Islet precursor cell (in vitro differentiated cells): ENCODE measurements around the gene DDX53.

Experiments
- DNase-seq: peaks from one replicate; pipeline ENCODE4 v3.0.0-alpha.2; 2018

DDX53 gene

DNA sequence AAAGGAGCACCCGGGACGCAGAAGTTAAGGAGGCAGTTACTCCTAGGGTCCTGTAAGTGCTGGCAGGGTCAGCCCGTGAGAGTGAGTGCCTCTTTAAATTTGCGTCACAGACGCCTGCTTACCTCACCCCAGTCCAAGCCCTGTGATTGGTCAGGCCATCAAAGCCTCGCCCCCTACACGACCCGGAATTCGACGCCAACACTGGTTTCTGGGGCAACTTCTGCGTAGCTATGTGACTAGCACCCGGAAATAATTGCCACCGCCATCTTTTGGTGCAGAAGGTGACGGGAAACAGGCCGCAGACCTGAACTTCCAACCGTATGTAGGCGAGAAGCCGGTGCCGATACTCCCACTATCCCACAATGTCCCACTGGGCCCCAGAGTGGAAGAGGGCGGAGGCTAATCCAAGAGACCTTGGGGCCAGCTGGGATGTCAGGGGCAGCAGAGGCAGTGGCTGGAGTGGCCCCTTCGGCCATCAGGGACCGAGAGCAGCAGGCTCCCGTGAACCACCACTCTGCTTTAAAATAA, at the start of gene DDX53:
DDX53 (plus strand) TSS at position 265 of the 528 bp plus-strand sequence; CDS start at position 363, 98 bp downstream.
- no peak for DNase-seq

DNA sequence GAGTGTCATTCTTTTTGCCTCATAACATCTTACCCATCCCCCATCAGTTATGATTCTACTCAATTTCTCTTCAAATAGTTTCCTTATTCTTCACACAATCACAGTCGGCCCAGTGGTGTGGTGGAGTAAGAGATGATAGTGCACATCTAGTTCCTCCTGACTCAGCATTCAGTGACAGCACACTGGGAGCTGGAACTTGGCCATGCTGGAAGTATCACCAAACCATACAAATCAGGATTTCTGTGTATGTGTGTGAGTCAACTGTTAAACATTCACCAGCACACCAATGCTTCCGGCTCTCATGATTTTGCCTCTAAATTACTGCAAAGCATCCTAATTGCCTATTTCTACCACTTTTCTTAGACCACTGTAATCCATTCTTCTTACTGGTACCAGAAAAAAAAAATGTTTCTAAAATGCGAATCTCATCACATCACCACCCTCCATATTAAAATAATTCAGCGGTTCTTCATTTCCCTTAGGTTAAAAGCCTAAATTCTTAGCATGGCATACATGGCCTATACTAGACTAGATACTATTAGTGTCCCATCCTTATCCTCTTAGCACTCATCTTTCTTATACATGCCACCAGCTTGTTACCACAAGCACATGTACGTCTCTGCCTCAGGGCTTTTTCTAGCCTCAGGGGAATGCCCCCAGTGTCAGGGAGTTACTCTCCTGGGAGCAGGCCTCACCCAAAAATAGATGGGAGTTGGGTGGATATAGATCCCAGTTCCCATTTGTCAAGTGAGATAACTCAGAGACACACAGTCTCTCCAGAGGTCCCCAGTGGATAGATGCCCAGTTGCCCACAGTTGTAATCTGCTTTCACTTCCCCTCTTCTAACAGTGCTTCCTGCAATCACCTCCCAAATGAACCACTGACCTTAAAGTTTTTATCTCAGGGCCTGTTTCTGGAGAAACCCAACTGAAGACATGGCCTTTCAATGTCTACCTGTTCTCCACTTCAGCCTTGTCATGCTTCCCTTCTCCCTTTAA, 49.2 kb upstream of the DDX53 start:
- DNase-seq, result peak; percentile 55

DNA sequence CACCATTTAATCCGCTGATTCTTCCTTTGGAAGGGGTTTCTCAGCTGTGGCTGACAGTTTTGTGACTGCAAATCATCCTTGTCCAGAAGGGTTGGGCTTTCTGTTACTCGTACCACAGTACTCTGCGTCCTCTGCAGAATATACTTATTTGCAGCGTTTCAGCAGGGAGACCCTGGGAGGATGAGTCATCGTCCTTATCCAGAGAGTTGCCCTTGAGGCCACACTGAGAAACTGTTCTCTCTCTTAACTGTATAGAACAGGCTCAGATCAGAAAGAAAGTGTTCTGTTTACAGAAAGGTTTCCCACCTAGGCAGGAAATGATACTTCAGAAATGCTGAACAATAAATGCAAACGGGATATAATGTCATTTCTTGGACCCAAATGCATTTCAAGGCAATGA, 47.8 kb upstream of the DDX53 start:
- DNase-seq, result peak; percentile 77

DNA sequence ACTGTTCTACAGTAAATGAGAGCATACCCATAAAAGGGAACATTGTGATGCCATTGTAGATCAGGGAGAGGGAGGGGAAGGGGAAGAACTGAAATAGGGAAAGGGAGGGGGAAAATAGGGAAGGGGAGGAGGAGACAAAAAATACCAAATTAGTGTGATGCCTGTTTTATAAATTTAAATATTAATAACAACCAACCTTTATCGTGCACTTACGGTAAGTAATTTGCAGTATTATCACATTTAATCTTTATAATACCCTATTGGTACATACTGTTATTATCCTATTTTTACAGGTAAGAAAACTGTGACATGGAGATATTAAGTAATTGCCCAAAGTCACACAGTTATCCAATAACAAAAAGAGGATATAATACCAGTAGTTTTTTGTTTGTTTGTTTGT, 41.5 kb upstream of the DDX53 start:
- DNase-seq, result no peak

DNA sequence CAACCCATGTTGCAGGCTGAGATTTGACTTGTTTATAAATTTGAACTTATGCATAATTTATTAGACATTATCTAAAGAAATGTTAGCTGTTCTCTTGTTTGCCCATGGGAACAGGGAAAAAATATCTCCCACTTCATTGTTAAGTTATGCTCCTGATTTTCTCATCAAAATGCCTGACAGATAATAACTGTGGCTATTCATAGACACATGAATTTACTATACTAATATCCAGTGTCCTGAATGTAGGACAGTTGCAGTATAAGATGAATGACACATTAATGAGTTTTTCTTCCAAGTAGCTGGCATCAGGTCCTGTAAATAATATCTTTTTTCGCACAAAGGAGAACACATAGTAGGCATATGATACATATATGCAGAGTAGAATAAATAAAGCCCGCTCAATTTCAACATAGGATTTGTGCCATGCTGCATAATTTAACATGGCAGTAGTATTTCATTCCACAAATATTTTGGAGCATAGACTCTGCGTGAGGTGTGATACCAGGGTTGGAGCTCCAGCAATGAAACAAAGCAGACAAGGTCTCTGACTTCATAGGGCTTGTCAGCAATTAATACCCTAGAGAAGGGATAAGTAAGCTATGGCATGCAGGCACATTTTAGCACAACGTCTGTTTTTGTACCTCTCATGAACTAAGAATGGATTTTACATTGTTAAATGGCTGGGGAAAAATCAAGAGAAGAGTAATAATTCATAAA, 40.4 kb upstream of the DDX53 start:
- DNase-seq, result no peak

DNA sequence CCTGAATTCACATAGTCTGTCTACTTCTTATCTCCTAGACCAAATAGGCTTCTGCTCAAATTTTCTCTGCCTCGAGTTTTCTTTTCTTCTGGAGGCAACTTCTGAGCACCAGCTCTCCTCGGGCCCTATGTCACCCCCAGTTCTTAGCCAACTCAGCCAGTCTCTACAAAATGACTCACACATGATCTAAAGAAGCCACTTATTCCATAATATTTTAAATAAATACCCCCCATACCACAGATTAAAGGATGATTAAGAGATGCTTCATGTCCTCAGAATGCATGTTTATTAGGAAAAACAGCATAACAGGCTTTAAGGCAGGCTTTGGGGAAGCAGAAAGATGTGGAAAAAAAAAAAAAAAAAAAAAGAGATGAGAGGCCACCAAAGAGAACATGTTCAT, 36.6 kb upstream of the DDX53 start:
- DNase-seq, result no peak

DNA sequence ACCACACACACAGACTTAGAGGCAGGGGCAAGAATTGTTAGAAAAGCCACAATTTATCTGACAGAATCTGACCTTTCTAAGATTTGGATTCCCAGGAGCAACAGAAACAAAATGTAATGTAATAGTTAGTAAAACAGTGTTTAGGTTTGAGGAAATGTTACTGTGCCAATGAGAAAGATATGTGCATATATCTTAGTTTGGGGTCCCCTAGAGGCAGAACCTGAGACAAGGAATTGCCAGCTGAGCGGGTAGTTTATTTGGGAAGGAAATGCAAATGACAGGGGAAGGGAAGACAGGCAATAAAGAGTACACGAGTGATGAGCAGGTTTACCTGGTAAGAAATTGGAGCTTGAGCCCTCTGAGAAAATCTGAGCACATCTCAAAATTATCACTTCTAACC, 31.3 kb upstream of the DDX53 start:
- no peak for DNase-seq

DNA sequence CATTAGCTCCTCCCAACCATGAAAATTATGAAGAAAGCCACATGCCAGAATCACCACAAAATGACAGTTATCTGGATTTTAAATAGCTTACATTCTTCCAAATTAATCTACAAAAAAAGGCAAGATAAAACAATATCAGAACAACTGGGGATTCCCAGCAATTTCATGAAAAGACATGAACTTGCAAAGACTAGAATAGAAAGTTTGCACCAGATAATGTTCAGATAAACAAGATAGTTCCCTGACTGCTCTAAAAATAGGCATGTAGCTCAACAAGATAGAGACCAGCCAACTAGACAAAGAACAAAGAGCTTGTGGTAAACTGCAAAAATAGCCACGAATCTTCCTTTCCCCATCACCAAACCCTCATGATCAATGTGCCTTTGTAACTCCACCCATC, 30.3 kb upstream of the DDX53 start:
- DNase-seq, result no peak

DNA sequence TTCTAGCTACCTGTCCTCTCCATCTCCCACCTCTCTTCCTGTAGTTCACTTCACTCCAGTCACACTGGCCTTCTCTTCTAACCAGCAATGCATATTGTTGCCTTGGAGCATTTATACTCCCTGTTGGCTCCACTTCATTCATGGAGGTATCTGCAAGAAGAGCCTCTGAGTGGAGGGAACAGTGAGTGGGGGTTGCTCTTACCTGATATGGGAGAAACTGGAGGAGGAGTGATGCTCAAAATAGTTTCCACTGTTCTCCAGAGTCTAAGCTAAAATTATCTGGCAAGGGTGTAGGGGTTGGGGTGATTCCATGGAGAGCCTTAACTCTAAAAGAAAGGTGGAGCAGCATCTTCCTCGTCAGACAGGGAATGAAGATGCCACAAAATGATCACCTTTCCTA, 28.9 kb upstream of the DDX53 start:
- no peak for DNase-seq

DNA sequence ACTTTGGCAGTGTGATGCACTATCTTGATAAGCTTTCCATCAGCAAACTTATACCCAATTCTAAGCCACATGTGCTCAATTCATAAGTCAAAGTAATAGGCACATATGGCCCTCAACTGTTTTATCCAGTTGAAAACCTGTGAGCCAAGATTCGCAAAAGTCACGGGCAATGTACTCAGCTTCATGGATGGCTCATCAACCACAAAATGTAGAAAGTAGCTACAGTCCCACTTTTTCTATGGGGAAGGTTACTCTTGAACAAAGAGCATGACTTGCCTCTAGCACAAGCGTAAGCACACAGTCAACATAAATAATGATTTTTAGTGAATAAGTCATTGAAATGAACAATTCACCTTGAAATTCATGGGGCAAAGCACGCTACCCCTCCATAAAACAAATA, 25.1 kb upstream of the DDX53 start:
- no peak for DNase-seq

DNA sequence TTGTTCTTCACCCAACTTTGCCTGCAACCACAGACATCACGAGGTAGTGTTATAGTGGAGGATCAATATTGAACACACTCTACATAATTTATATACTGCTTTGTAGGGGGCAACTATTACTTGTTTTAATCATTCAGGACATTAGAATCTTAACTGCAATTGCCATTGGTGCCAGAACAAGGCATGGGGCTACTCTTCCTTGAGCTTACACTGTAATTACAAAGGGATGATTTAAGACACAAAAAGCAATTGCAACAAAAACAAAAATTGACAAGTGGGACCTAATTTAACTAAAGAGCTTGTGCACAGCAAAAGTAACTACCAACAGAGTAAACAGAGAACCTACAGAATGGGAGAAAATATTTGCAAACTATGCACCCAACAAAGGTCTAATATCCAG, 24.0 kb upstream of the DDX53 start:
- no peak for DNase-seq

DNA sequence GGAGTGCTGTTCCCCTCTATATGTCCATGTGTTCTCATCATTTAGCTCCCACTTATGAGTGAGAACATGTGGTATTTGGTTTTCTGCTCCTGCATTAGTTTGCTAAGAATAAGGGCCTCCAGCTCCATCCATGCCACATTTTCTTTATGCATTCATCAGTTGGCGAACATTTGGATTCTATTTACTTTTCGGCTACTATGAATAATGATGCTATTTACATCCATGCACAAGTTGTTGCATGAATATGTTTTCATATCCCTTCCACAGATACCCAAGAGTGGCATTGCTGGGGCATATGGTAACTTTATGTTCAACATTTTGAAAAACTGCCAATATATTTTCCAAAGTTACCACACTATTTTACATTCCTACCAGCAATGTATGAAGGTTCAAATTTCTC, 13.8 kb upstream of the DDX53 start:
- no peak for DNase-seq

DNA sequence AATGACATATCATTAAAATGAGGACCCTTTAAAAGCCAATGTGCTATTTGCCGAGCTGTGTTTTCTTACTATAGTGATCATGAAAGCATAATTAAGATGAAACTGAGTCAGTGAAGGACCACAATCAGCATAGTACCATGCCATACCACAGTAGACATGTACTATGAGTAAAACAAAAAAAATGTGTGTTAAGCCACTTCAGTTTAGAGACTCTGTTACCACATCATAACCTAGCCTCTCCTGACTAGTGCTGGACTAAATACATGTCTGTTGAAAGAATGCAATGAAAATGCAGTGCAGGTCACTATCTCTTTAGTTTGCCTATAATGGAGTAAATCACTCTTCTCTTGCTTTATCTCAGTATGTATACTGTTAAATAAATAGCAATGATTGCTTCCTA, 12.3 kb upstream of the DDX53 start:
- DNase-seq, result no peak

DNA sequence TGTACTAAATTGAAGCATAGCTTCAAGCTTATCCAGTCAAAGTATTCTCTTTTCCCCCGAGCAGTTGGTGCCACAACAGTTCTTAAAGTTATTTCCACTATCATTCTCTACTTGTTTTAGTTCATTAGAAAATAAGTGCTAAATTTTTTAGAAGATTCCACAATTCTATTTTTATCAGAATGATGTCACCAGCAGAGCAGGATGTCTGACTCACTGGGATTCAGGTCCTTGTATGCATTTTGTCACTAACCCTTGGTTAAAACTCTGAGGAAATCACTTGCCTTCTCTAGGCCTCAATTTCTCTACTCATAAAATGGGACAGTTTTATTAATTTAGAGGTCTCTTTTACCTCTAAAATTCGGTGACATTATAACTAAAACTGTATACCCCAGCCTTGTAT, 3.4 kb downstream of the DDX53 start:
- DNase-seq, result no peak

DNA sequence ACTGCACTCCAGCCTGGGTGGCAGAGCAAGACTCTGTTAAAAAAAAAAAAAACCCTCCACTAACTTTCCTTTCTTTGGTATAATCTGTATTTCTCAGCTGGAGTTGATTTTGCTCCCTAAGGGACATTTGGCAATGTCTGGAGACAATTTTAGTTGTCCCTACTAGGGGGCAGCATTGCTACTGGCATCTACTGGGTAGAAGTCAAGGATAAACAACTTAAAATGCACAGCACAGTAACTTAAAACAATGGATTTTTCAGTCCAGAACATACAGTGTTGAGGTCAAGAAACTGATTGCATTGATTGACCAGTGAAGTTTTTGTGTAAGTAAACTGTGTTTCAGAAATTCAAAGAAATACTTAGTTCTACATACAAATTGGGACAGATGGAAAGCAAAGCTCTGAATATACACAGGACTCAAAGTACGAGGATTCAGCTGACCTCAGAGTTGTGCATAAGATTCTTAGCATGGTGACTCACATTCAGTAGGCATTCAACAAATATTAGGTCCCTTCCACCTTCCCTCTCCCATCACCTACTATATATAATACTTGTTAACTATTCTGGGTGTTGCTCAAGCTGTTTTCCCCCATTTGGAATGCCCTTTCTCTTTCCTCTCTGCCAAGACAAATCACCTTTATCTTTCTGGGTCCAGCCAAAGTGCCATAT, 8.8 kb downstream of the DDX53 start:
- no peak for DNase-seq

DNA sequence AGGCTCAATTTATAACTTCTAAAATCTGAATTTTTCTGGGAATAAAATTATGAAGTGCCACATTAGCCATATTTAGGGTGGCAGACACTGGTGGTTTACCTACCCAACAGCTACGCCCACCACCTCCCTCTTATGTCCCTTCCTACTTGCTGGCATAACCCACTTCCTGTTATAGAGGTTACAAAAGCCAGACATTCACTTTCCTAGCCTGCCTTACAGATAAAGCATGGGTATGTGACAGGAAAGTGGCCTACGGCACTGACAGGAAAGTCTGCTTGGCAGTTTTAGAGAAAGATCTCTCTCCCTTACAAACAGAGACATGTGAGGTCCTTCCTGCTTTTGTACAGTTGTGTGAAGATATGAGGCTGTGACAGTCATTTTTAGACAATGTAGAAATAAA, 12.4 kb downstream of the DDX53 start:
- DNase-seq, result no peak

DNA sequence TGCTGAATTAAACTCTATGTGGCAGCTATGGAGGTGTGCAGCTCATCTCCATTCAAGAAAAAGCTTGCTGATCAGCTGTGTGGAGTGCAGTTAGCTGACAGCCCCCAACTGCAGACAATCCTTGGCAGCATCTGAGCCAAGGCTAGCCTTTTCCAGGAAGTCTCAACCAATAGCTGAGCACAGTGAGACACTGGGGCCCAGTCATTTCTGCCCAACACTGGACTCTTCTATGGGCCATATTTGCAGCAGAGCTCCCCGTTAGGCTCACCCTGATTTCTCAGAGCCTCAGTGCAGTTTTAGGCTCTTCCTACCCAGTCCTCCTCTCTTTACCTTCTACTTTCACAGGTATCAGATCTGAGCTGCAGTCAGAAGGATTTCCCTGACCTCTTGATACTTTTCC, 12.9 kb downstream of the DDX53 start:
- DNase-seq, result no peak

DNA sequence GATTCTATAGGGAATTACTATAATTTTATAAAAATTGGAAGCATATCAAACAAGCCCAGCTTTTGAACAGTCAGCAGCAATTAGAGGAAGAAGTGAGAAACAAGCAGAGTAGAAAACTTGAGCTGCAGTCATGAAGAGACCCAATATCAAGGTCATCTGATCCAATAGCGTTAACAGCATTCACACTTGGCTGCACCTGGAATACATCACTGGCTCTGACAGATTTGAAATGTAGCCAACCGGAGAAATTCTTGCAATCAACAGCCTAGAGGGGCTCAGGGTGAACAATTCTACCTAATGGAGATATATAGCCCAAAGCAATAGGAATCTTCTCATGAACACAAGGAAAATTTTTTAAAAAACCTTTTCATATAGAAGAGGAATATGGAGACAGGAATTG, 13.6 kb downstream of the DDX53 start:
- no peak for DNase-seq

DNA sequence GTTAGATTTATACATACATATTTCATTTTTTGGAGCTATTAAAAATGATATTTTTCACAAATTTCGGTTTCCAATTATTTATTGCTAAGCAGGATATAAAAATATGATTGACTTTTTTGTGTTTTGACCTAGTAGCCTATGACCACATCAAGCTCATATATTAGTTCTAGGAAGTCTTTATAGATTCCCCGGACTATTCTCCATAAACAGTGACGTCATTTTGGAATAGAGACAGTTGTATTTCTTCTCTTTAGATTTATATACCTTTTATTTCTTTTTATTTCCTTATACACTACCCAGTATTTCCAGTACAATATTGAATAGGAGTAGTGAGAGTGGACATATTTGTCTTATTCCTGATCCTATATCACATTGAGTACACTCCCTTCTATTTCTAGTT, 31.8 kb downstream of the DDX53 start:
- no peak for DNase-seq

DNA sequence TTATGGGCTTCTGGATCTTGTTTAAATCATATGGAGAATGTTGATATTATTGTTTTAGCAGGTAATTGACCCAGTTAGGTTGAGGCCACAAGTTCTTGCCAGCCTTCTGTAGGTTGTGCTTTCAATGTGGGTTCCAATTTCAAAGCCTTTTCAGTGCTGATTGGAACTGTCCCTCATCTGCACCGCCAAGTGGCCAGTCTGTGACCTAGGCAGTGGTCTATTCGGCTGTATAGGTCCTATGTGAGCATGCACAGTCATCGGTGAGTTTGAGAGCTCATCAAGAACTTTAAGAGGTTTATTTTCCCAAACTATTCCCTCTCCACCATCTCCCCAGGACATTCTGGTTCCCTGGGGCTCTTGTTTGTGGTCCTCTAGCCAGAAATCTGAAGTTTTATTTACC, 35.7 kb downstream of the DDX53 start:
- no peak for DNase-seq

DNA sequence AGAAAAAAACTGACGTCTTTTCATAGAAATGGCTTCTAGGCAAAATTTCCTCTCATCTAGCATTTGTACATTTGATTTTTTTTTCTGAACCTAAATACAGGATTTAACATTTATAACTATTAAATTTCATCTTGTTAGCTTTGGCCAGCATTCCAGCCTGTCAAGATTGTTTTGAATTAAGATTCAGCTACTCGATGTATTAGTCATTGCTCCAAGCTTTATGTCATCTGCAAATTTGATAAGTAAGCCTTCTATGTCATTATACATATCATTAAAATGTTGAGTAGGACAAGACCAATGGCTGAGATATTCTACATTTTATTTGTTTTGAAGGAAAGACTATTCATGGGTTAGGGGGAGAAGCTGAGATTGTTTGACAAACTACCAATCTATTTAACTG, 46.7 kb downstream of the DDX53 start:
- DNase-seq, result no peak

DNA sequence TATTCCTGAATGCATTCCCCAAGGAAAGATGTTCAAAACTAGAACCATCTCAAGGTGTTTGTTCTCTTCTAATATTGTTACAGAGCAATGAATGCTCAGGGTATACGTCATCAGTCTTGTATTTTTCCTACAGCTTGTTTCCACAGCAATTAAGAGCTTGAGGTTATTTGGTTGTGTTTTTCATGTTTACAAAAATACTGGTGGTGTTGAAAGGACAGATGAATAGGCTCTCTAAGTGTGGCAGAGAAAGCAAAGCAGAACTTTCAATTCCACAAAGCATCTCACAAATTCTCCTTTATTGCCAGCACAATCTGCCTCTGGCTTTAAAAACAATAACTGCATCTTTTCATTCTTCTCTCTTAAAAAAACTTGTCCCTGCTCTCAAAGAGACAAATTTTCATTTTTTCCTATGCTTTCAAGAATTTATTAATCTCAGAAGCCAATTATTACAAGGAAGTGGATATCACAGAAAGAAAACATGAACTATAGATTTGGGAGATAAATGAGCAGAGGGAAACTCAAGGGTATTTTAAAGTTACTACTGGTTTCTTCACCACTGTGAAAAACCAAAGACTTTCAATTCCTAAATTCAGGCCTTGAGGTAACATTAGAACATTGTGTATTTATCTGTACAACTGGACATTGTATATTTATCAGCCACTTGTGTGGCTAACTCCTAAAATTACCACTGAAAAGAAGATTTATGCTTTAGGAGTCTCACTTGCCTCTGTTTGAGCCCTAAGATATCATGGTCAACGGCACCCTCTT, 49.2 kb downstream of the DDX53 start:
- DNase-seq, result no peak

DNA sequence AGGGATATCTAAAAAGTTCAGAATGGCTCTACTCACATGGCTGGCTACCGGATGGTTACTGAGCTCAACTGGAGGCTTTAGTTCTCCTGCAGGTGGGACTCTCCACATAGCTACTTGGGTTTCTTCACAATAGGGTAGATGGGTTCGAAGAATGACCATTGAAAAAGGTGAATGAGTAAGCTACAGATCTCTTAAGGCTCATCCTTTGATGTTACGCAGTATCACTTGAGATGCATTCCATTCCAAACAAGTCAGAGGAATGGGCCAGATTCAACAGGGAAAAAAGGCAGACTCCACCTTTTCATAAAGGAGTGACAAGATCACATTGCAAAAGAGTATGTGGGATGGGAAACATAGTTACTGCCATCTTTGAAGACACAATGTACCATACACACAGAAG, 52.6 kb downstream of the DDX53 start:
- no peak for DNase-seq
